PC-3 (cell line): ENCODE measurements around the gene PTPRB.

Source experiments
- EZH2 ChIP-seq: fragments of 300-600 bp; sonication (generic); IDR thresholded peaks from one replicate; pipeline ENCODE4 v1.6.1; 2017; ENCODE audit warnings: antibody characterized with exemption, mild to moderate bottlenecking, low read length; ENCODE audit not compliant: unreplicated experiment
- TF ChIP-seq, protein P1 (sequence below): fragments of 300-600 bp; sonication (generic); conservative IDR thresholded peaks from 2 replicates; pipeline ENCODE4 v1.5.1; 2017; ENCODE audit warnings: antibody characterized with exemption, low read depth, mild to moderate bottlenecking, low read length

DNA sequence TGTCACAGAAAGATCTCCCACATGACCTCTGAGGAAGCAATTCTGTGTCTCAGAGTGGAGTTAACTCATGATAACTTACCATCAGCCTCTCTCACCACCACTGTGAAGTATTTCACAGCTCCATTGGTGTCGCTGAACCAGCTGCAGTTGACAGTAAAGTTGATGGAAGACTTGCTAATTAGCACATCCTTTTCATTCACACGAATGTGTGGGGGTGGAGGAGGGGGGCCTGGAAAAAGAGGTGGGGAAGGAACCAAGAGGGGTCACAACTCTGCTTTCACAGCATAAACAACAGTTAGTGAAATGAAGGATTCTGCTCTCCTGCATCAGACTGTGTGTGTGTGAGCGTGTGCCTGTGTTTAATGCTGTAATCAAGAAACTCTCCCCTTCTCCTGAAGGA lies 82.1 kb downstream of the PTPRB start:
- TF ChIP-seq EZH2, result no peak
- TF ChIP-seq, protein P1, sequence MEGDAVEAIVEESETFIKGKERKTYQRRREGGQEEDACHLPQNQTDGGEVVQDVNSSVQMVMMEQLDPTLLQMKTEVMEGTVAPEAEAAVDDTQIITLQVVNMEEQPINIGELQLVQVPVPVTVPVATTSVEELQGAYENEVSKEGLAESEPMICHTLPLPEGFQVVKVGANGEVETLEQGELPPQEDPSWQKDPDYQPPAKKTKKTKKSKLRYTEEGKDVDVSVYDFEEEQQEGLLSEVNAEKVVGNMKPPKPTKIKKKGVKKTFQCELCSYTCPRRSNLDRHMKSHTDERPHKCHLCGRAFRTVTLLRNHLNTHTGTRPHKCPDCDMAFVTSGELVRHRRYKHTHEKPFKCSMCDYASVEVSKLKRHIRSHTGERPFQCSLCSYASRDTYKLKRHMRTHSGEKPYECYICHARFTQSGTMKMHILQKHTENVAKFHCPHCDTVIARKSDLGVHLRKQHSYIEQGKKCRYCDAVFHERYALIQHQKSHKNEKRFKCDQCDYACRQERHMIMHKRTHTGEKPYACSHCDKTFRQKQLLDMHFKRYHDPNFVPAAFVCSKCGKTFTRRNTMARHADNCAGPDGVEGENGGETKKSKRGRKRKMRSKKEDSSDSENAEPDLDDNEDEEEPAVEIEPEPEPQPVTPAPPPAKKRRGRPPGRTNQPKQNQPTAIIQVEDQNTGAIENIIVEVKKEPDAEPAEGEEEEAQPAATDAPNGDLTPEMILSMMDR, result no peak
